H1 (cell line): Measurements from ENCODE around the gene SEC16A.

Source experiments
- CHD2 ChIP-seq: IDR thresholded peaks from 2 replicates; pipeline ENCODE4 v1.6.1; 2012; ENCODE audit warnings: low read length, improper control_type of control experiment
- CTCF ChIP-seq, 3 experiments: IDR thresholded peaks; 1 replicate in 2 of 3; 2 replicates in 1 of 3; pipeline versions ENCODE4 v1.5.1 to v1.6.1; 2011; ENCODE audit warnings: low read length in 3 of 3, mild to moderate bottlenecking in 3 of 3, inconsistent platforms in 2 of 3, low read depth in 1 of 3, moderate library complexity in 1 of 3; ENCODE audit not compliant: insufficient read depth in 1 of 3; ENCODE audit errors: control extremely low read depth in 1 of 3
- GABPA ChIP-seq: IDR thresholded peaks from 2 replicates; pipeline ENCODE4 v1.6.1; 2011; ENCODE audit warnings: mild to moderate bottlenecking, low read length, moderate library complexity, borderline replicate concordance; ENCODE audit not compliant: insufficient read depth
- POLR2A ChIP-seq, 2 experiments: IDR thresholded peaks; 1 replicate in 1 of 2; 2 replicates in 1 of 2; pipeline ENCODE4 v1.6.1; 2011; ENCODE audit warnings: low read depth in 2 of 2, low read length in 2 of 2, mild to moderate bottlenecking in 2 of 2; ENCODE audit errors: control extremely low read depth in 1 of 2
- POLR2AphosphoS5 ChIP-seq: IDR thresholded peaks from 2 replicates; pipeline ENCODE4 v1.6.1; 2011; ENCODE audit warnings: low read depth, low read length
- TAF7 ChIP-seq: optimal IDR thresholded peaks from 2 replicates; pipeline ENCODE3; 2011; ENCODE audit warnings: low read depth, mild to moderate bottlenecking, inconsistent platforms, low read length, moderate library complexity, borderline replicate concordance
- USF2 ChIP-seq: IDR thresholded peaks from 2 replicates; pipeline ENCODE4 v1.6.1; 2011; ENCODE audit warnings: low read length, improper control_type of control experiment
- ZNF274 ChIP-seq: IDR thresholded peaks from 2 replicates; pipeline ENCODE4 v1.7.0; 2012; ENCODE audit warnings: low read length, borderline replicate concordance; ENCODE audit errors: extremely low read depth

GRCh38 chr9:136416427-136416826 lies 66.4 kb downstream of the SEC16A start:
- no peak for TF ChIP-seq GABPA
- no peak for TF ChIP-seq POLR2A (IDR thresholded peaks at IDR 0.05; ENCODE audit: control extremely low read depth in 1 of 2, low read depth in 2 of 2, low read length in 2 of 2)
- no peak for TF ChIP-seq CTCF (IDR thresholded peaks at IDR 0.05; ENCODE audit: control extremely low read depth in 1 of 3, insufficient read depth in 1 of 3, low read depth in 1 of 3, low read length in 3 of 3)
- no peak for TF ChIP-seq TAF7
- TF ChIP-seq POLR2AphosphoS5, result no peak
- TF ChIP-seq CHD2, result no peak
- no peak for TF ChIP-seq USF2
- TF ChIP-seq ZNF274, result no peak
